ENCODE data around the gene PNCK.

- TF ChIP-seq, protein P1, sequence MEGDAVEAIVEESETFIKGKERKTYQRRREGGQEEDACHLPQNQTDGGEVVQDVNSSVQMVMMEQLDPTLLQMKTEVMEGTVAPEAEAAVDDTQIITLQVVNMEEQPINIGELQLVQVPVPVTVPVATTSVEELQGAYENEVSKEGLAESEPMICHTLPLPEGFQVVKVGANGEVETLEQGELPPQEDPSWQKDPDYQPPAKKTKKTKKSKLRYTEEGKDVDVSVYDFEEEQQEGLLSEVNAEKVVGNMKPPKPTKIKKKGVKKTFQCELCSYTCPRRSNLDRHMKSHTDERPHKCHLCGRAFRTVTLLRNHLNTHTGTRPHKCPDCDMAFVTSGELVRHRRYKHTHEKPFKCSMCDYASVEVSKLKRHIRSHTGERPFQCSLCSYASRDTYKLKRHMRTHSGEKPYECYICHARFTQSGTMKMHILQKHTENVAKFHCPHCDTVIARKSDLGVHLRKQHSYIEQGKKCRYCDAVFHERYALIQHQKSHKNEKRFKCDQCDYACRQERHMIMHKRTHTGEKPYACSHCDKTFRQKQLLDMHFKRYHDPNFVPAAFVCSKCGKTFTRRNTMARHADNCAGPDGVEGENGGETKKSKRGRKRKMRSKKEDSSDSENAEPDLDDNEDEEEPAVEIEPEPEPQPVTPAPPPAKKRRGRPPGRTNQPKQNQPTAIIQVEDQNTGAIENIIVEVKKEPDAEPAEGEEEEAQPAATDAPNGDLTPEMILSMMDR (IDR thresholded peaks at IDR 0.05; ENCODE audit: low read length): no peak
- no peak for TF ChIP-seq EZH2 (optimal IDR thresholded peaks at IDR 0.05; ENCODE audit: low read depth, low read length)
These were observed 40.6 kb downstream of the PNCK start for GRCh38 chrX:153633048-153633447.
